ENCODE results near the gene ELL3.
"Not testable (repeated sequence)": the region's sequence is repeated elsewhere in the genome, so short reads cannot be mapped to it uniquely, and the experiment has no call there.

ELL3 gene

GRCh38 chr15:43808960-43809678 is 32.4 kb upstream of the ELL3 start:
- no peak for TF ChIP-seq CTCF (conservative IDR thresholded peaks at IDR 0.05; ENCODE audit: low read depth)
- no peak for DNase-seq (ENCODE audit: low spot score)
- no peak overlapping the region for H3K27ac ChIP-seq
- POLR2A ChIA-PET (ENCODE audit: low non-redundant PET): no interaction called here
- CTCF ChIA-PET: interaction anchor here (0.6 kb wide), 1 partner anchor 23 kb away, joined by 5 read pairs; no protein-coding TSS in a partner anchor

- ChIA-PET POLR2A (ENCODE audit: low non-redundant PET) (no interaction called here), CTCF (interaction anchor here (0.5 kb wide), 1 partner anchor 23 kb away, joined by 3 read pairs; no protein-coding TSS in a partner anchor)
- TF ChIP-seq CTCF (conservative IDR thresholded peaks at IDR 0.05; ENCODE audit: low read depth): no peak
- H3K27ac ChIP-seq: no peak overlapping the region
- no peak for DNase-seq (ENCODE audit: low spot score)
Observed at GRCh38 chr15:43808435-43808950, 31.7 kb upstream of the ELL3 start.

- peak overlapping the region; percentile 30 for H3K27ac ChIP-seq
- POLR2A ChIA-PET (ENCODE audit: low non-redundant PET); DNase-seq (ENCODE audit: low spot score); CTCF ChIA-PET: not testable (repeated sequence)
Observed at GRCh38 chr15:43802676-43803075, 25.9 kb upstream of the ELL3 start.

GRCh38 chr15:43800286-43801141 is 23.7 kb upstream of the ELL3 start, which contains the start of gene HYPK:
HYPK (plus strand) TSS chr15:43800599; CDS start chr15:43800623, 24 bp downstream.
- POLR2A ChIA-PET (ENCODE audit: low non-redundant PET): interaction anchor here (0.5 kb wide), 1 partner anchor 37 kb away, joined by 3 read pairs; no protein-coding TSS in a partner anchor
- no peak for TF ChIP-seq CTCF (conservative IDR thresholded peaks at IDR 0.05; ENCODE audit: low read depth)
- peak within 1 kb of the TSS; percentile 84 for H3K27ac ChIP-seq
- CTCF ChIA-PET: no interaction called here
- DNase-seq (ENCODE audit: low spot score): peak; percentile 88

GRCh38 chr15:43799945-43800285 is 23.1 kb upstream of the ELL3 start, which contains the start of gene SERINC4:
SERINC4 (minus strand) TSS chr15:43800220; CDS start chr15:43799986, 234 bp downstream.
- ChIA-PET CTCF (no interaction called here), POLR2A (ENCODE audit: low non-redundant PET) (no interaction called here)
- DNase-seq (ENCODE audit: low spot score): no peak
- TF ChIP-seq CTCF (conservative IDR thresholded peaks at IDR 0.05; ENCODE audit: low read depth): no peak
- peak within 1 kb of the TSS; percentile 84 for H3K27ac ChIP-seq

- no peak for DNase-seq (ENCODE audit: low spot score)
- TF ChIP-seq CTCF (conservative IDR thresholded peaks at IDR 0.05; ENCODE audit: low read depth): no peak
- H3K27ac ChIP-seq: peak overlapping the region; percentile 84
- POLR2A ChIA-PET (ENCODE audit: low non-redundant PET): no interaction called here
- CTCF ChIA-PET: no interaction called here
Observed at GRCh38 chr15:43799209-43799944, 22.6 kb upstream of the ELL3 start.
